Aorta (tissue), 5 donors: ENCODE data around the gene PLD1. TPM values are rescaled to one million over a fixed set of nuclear protein-coding genes. Genes with fewer than 3 reads are reported as not detected.
A peak's percentile ranks its signal among the peaks of the same experiment; 100 is the strongest.
"Not testable (repeated sequence)": the region's sequence is repeated elsewhere in the genome, so short reads cannot be mapped to it uniquely, and the experiment has no call there.

Experiments
- ATAC-seq: fragments of 200-7000 bp; cut with Tn5 transposase; one replicate; pipeline ENCODE4 v1.9.1; 2022; ENCODE audit warnings: moderate library complexity; ENCODE audit not compliant: low FRiP score
- DNase-seq, 2 donors: peaks; one replicate each; pipeline ENCODE4 v3.0.0-alpha.2; 2020
- H3K27ac ChIP-seq, 2 donors: one replicate each; pipeline ENCODE4 v1.5.1; 2013; ENCODE audit warnings: low read length in 2 of 2, mild to moderate bottlenecking in 2 of 2, moderate library complexity in 2 of 2, control low read depth in 1 of 2, inconsistent platforms in 1 of 2, low read depth in 1 of 2
- H3K27me3 ChIP-seq, 2 donors: one replicate each; pipeline ENCODE4 v1.6.1; 2013; ENCODE audit warnings: control low read depth in 1 of 2, low read length in 1 of 2, mild to moderate bottlenecking in 1 of 2, moderate library complexity in 1 of 2; ENCODE audit not compliant: insufficient read depth in 2 of 2, control insufficient read depth in 1 of 2
- H3K36me3 ChIP-seq, 2 donors: one replicate each; pipeline ENCODE4 v1.6.1; 2013; ENCODE audit warnings: control low read depth in 1 of 2, low read length in 1 of 2, mild to moderate bottlenecking in 1 of 2; ENCODE audit not compliant: insufficient read depth in 2 of 2, control insufficient read depth in 1 of 2
- H3K4me1 ChIP-seq, 2 donors: one replicate each; pipeline ENCODE4 v1.6.1; 2013; ENCODE audit warnings: low read length in 2 of 2, control low read depth in 1 of 2, mild to moderate bottlenecking in 1 of 2, moderate library complexity in 1 of 2; ENCODE audit not compliant: insufficient read depth in 2 of 2, control insufficient read depth in 1 of 2
- H3K4me3 ChIP-seq, 2 donors: one replicate each; pipeline ENCODE4 v1.5.1; 2013; ENCODE audit warnings: low read length in 2 of 2, control low read depth in 1 of 2, mild to moderate bottlenecking in 1 of 2
- H3K9me3 ChIP-seq: one replicate; pipeline ENCODE4 v1.6.1; 2013; ENCODE audit warnings: mild to moderate bottlenecking, low read length; ENCODE audit not compliant: control insufficient read depth
- WGBS, 2 donors: extraction: QIAGEN DNeasy Blood & Tissue Kit; methylation state at CpG; one replicate each; pipeline ENCODE4 v1.1.7; 2013; 5-methylcytosine and 5-hydroxymethylcytosine counted together
- intact Hi-C, 2 donors: fragments of 100-400 bp; cut with DNase I; formaldehyde crosslinking; loops; one replicate each; pipeline versions ENCODE4 v1.14.2 to v1.15.0; 2022
- long read RNA-seq, 2 donors: library from polyadenylated mRNA; unstranded; transcript quantifications; one replicate each; pipeline ENCODE4 v2.0.0, GENCODE V29; 2020 to 2021
- polyA plus RNA-seq, 2 donors: library from polyadenylated mRNA; stranded (reverse); fragments of 200-250 nt; gene quantifications; one replicate each; pipeline ENCODE4 v1.2.3, GENCODE V29; 2013
- total RNA-seq, 2 donors: library from RNA; stranded (reverse); fragmentation: NEBNext Ultra II Directional; extraction: Animal tissue kit (Norgen Biotek cat#: 25700); gene quantifications; one replicate each; pipeline ENCODE4 v1.2.1, GENCODE V29; 2021
- donor health status: healthy with polysubstance abuse.
- donor health status: Bipolar disorder and iron deficiency.
- donor health status: DM: no; HTN: no; CAD: no.
- donor health status: DM: no; HTN: no; CAD: no.
- donor health status: DM: yes; HTN: yes; CAD: no.

Gene PLD1
- 10 to 100 TPM; 23.1 to 41.3 TPM for total RNA-seq
- polyA plus RNA-seq: 10 to 100 TPM; 19.1 to 28.2 TPM
- long read RNA-seq, donor 1, partial matches to known transcripts: 3 of 7 reads
- long read RNA-seq, donor 1, other reads (novel, unspliced or antisense): 4 of 7 reads
- long read RNA-seq, donor 2, full-length matches to known transcripts: 1 of 8 reads
- long read RNA-seq, donor 2, partial matches to known transcripts: 3 of 8 reads
- long read RNA-seq, donor 2, other reads (novel, unspliced or antisense): 4 of 8 reads

- ATAC-seq (peak; percentile 87), DNase-seq (peak; percentile 93 to 97)
- peak within 1 kb of the TSS; percentile 30 to 32 for H3K4me3 ChIP-seq
- intact Hi-C loops: no loop called here
- no peaks in the 10 kb centered on the region for H3K9me3 ChIP-seq
- WGBS, 2 donors: 0 to 1% methylated on average over 78 of the region's 78 CpGs
- H3K27me3 ChIP-seq: no peaks in the 10 kb centered on the region
- no peaks in the 10 kb centered on the region for H3K36me3 ChIP-seq
- peak within 1 kb of the TSS in 1 of 2 donors; percentile 87 for H3K27ac ChIP-seq
- no peaks in the 10 kb centered on the region for H3K4me1 ChIP-seq
Measured at GRCh38 chr3:171809861-171810628, at the start of gene PLD1. TSS of gene PLD1 (minus strand) at chr3:171810483. CDS start at chr3:171738051, 72,432 bp downstream.

- H3K4me3 ChIP-seq, ATAC-seq, H3K36me3 ChIP-seq, H3K4me1 ChIP-seq, DNase-seq, intact Hi-C loops, H3K27ac ChIP-seq, H3K27me3 ChIP-seq, H3K9me3 ChIP-seq: not testable (repeated sequence)
- 97 to 99% methylated on average over 4 of the region's 4 CpGs for WGBS, 2 donors
Measured at GRCh38 chr3:171858770-171859169, 48.5 kb upstream of the PLD1 start.

GRCh38 chr3:171854649-171855305, 44.5 kb upstream of the PLD1 start:
- H3K4me1 ChIP-seq: peaks cover 0 to 5% of the 10 kb centered on the region in 2 donors
- ATAC-seq (no peak), DNase-seq (no peak)
- H3K27ac ChIP-seq: no peak overlapping the region
- no peak overlapping the region for H3K4me3 ChIP-seq
- no peaks in the 10 kb centered on the region for H3K9me3 ChIP-seq
- H3K27me3 ChIP-seq: no peaks in the 10 kb centered on the region
- intact Hi-C loops: no loop called here
- H3K36me3 ChIP-seq: no peaks in the 10 kb centered on the region
- 87 to 93% methylated on average over 2 of the region's 2 CpGs for WGBS, 2 donors

- intact Hi-C loops: no loop called here
- WGBS, 2 donors: 39 to 44% methylated on average over 5 of the region's 5 CpGs
- H3K4me3 ChIP-seq: no peak overlapping the region
- no peak overlapping the region for H3K27ac ChIP-seq
- ATAC-seq (no peak), DNase-seq (no peak)
- no peaks in the 10 kb centered on the region for H3K36me3 ChIP-seq
- H3K9me3 ChIP-seq: no peaks in the 10 kb centered on the region
- no peaks in the 10 kb centered on the region for H3K27me3 ChIP-seq
- peaks cover 0 to 5% of the 10 kb centered on the region in 2 donors for H3K4me1 ChIP-seq
Measured at GRCh38 chr3:171851660-171852058, 41.4 kb upstream of the PLD1 start.

- ATAC-seq: no peak
- Histone ChIP-seq H3K36me3 (no peaks in the 10 kb centered on the region), H3K4me1 (peaks cover 0 to 5% of the 10 kb centered on the region in 2 donors), H3K27me3 (no peaks in the 10 kb centered on the region), H3K4me3 (no peak overlapping the region), H3K9me3 (no peaks in the 10 kb centered on the region), H3K27ac (no peak overlapping the region)
- WGBS, 2 donors: 64 to 65% methylated on average over 6 of the region's 6 CpGs
- DNase-seq: no peak
- intact Hi-C loops: no loop called here
Measured at GRCh38 chr3:171850960-171851659, 40.8 kb upstream of the PLD1 start.

- 4 to 10% methylated on average over 6 of the region's 6 CpGs for WGBS, 2 donors
- no peaks in the 10 kb centered on the region for H3K27me3 ChIP-seq
- DNase-seq: no peak
- H3K4me3 ChIP-seq: no peak overlapping the region
- ATAC-seq: no peak
- intact Hi-C loops: no loop called here
- H3K36me3 ChIP-seq: no peaks in the 10 kb centered on the region
- peaks cover 0 to 5% of the 10 kb centered on the region in 2 donors for H3K4me1 ChIP-seq
- no peaks in the 10 kb centered on the region for H3K9me3 ChIP-seq
- H3K27ac ChIP-seq: no peak overlapping the region
Measured at GRCh38 chr3:171850320-171850959, 40.2 kb upstream of the PLD1 start.

- Histone ChIP-seq H3K9me3 (no peaks in the 10 kb centered on the region), H3K4me1 (peaks cover 0 to 5% of the 10 kb centered on the region in 2 donors), H3K36me3 (no peaks in the 10 kb centered on the region), H3K27me3 (no peaks in the 10 kb centered on the region), H3K27ac (no peak overlapping the region), H3K4me3 (no peak overlapping the region)
- WGBS, 2 donors: 77 to 79% methylated on average over 6 of the region's 6 CpGs
- DNase-seq (no peak), ATAC-seq (no peak)
- intact Hi-C loops: no loop called here
Measured at GRCh38 chr3:171849617-171850319, 39.5 kb upstream of the PLD1 start.
